Measurements from ENCODE around the gene OR6T1. TPM values are rescaled to one million over a fixed set of nuclear protein-coding genes. Genes with fewer than 3 reads are reported as not detected.

Gene OR6T1
- polyA plus RNA-seq, 3 donors: not detected

GRCh38 chr11:123945132-123945531 is 1.5 kb upstream of the OR6T1 start:
- Histone ChIP-seq H4K20me1 (ENCODE audit: insufficient read depth, low read length) (no peaks in the 10 kb centered on the region), H3K4me2 (replicated peaks; ENCODE audit: extremely low read depth, low read length, poor library complexity, severe bottlenecking) (no peak overlapping the region), H3K27me3 (ENCODE audit: control insufficient read depth in 2 of 2, insufficient read depth in 2 of 2, low read length in 2 of 2) (no peaks in the 10 kb centered on the region), H3K36me3 (replicated peaks in 1 of 2; ENCODE audit: control insufficient read depth in 1 of 2, insufficient read depth in 2 of 2, low read length in 2 of 2) (no peaks in the 10 kb centered on the region), H3K79me2 (ENCODE audit: insufficient read depth, low read length) (no peaks in the 10 kb centered on the region), H3K9ac (ENCODE audit: insufficient read depth, low read length, poor library complexity, severe bottlenecking) (no peak overlapping the region), H3K4me3 (replicated peaks in 1 of 3; ENCODE audit: low read depth in 2 of 3, low read length in 3 of 3) (no peak overlapping the region), H3K4me1 (ENCODE audit: control insufficient read depth in 1 of 2, insufficient read depth in 2 of 2, low read length in 2 of 2) (no peaks in the 10 kb centered on the region), H3K9me3 (replicated peaks in 1 of 2; ENCODE audit: control insufficient read depth in 1 of 2, insufficient read depth in 1 of 2, low read length in 2 of 2) (peaks cover under 1 to 2% of the 10 kb centered on the region in 2 donors), H2AFZ (ENCODE audit: insufficient read depth, low read depth, low read length, poor library complexity, severe bottlenecking) (no peak overlapping the region), H3K27ac (ENCODE audit: low read depth in 1 of 2, low read length in 2 of 2) (no peak overlapping the region)
- Mint-ChIP-seq H3K9me3 (peaks cover 0 to 6% (median 2%) of the 10 kb centered on the region in 7 donors), H3K27ac (no peak overlapping the region), H3K4me1 (no peaks in the 10 kb centered on the region), H3K4me3 (no peak overlapping the region), H3K36me3 (no peaks in the 10 kb centered on the region), H3K27me3 (ENCODE audit: low read depth in 3 of 3) (peaks cover 0 to 3% (median 0%) of the 10 kb centered on the region in 3 donors)
- intact Hi-C loops (cut with micrococcal nuclease): no loop called here
- WGBS (ENCODE audit: insufficient coverage): no CpG with 5 or more reads among the region's 1 CpG
- TF ChIP-seq CTCF (IDR thresholded peaks at IDR 0.05): no peak
- DNase-seq: no peak

GRCh38 chr11:123942413-123942812 is 1.2 kb downstream of the OR6T1 start:
- Mint-ChIP-seq H3K36me3 (no peaks in the 10 kb centered on the region), H3K4me3 (no peak overlapping the region), H3K27ac (no peak overlapping the region), H3K9me3 (peaks cover 0 to 11% (median 2%) of the 10 kb centered on the region in 7 donors), H3K27me3 (ENCODE audit: low read depth in 3 of 3) (peaks cover 0 to under 1% (median 0%) of the 10 kb centered on the region in 3 donors), H3K4me1 (no peaks in the 10 kb centered on the region)
- H3K36me3 ChIP-seq (replicated peaks in 1 of 2; ENCODE audit: control insufficient read depth in 1 of 2, insufficient read depth in 2 of 2, low read length in 2 of 2): no peaks in the 10 kb centered on the region
- intact Hi-C loops (cut with micrococcal nuclease): no loop called here
- no peak for DNase-seq
- no peaks in the 10 kb centered on the region for H4K20me1 ChIP-seq (ENCODE audit: insufficient read depth, low read length)
- H3K9ac ChIP-seq (ENCODE audit: insufficient read depth, low read length, poor library complexity, severe bottlenecking): no peak overlapping the region
- no peak overlapping the region for H3K27ac ChIP-seq (ENCODE audit: low read depth in 1 of 2, low read length in 2 of 2)
- no peak overlapping the region for H3K4me3 ChIP-seq (replicated peaks in 1 of 3; ENCODE audit: low read depth in 2 of 3, low read length in 3 of 3)
- no peaks in the 10 kb centered on the region for H3K27me3 ChIP-seq (ENCODE audit: control insufficient read depth in 2 of 2, insufficient read depth in 2 of 2, low read length in 2 of 2)
- no CpG with 5 or more reads among the region's 4 CpGs for WGBS (ENCODE audit: insufficient coverage)
- peaks cover 3 to 5% of the 10 kb centered on the region in 2 donors for H3K9me3 ChIP-seq (replicated peaks in 1 of 2; ENCODE audit: control insufficient read depth in 1 of 2, insufficient read depth in 1 of 2, low read length in 2 of 2)
- no peaks in the 10 kb centered on the region for H3K79me2 ChIP-seq (ENCODE audit: insufficient read depth, low read length)
- no peaks in the 10 kb centered on the region for H3K4me1 ChIP-seq (ENCODE audit: control insufficient read depth in 1 of 2, insufficient read depth in 2 of 2, low read length in 2 of 2)
- no peak overlapping the region for H2AFZ ChIP-seq (ENCODE audit: insufficient read depth, low read depth, low read length, poor library complexity, severe bottlenecking)
- no peak for TF ChIP-seq CTCF (IDR thresholded peaks at IDR 0.05)
- no peak overlapping the region for H3K4me2 ChIP-seq (replicated peaks; ENCODE audit: extremely low read depth, low read length, poor library complexity, severe bottlenecking)

All from CD14-positive monocyte (primary cell).